Measurements from ENCODE around the gene ABTB2. TPM values are rescaled to one million over a fixed set of nuclear protein-coding genes. Genes with fewer than 3 reads are reported as not detected.

Gene ABTB2
- total RNA-seq, 2 donors from 2014 or later, result 2.1 to 4.3 TPM

GRCh38 chr11:34226210-34226609 is 131.6 kb downstream of the ABTB2 start:
- 83 to 88% methylated on average over 1 of the region's 1 CpG for WGBS, 2 donors
- ATAC-seq, result no peak
- Histone ChIP-seq H3K27me3 (no peaks in the 10 kb centered on the region), H3K4me3 (no peak overlapping the region), H3K4me1 (peaks cover 3% of the 10 kb centered on the region), H3K36me3 (replicated peaks in 1 of 2; ENCODE audit: insufficient read depth in 1 of 2, low read depth in 2 of 2) (no peaks in the 10 kb centered on the region), H3K9me3 (no peaks in the 10 kb centered on the region), H3K27ac (no peak overlapping the region)
- intact Hi-C loops (cut with DNase I), result no loop called here
- no peak for TF ChIP-seq POLR2A (IDR thresholded peaks at IDR 0.05)
- no peak for TF ChIP-seq CTCF (IDR thresholded peaks at IDR 0.05)
- no peak for DNase-seq

GRCh38 chr11:34225091-34225490 is 132.7 kb downstream of the ABTB2 start:
- no peaks in the 10 kb centered on the region for H3K9me3 ChIP-seq
- peaks cover 3% of the 10 kb centered on the region for H3K4me1 ChIP-seq
- intact Hi-C loops (cut with DNase I), result no loop called here
- no peaks in the 10 kb centered on the region for H3K27me3 ChIP-seq
- no peaks in the 10 kb centered on the region for H3K36me3 ChIP-seq (replicated peaks in 1 of 2; ENCODE audit: insufficient read depth in 1 of 2, low read depth in 2 of 2)
- no peak for DNase-seq
- ATAC-seq, result no peak
- 88 to 90% methylated on average over 10 of the region's 10 CpGs for WGBS, 2 donors
- TF ChIP-seq CTCF (IDR thresholded peaks at IDR 0.05) (no peak), POLR2A (IDR thresholded peaks at IDR 0.05) (no peak)
- no peak overlapping the region for H3K4me3 ChIP-seq
- H3K27ac ChIP-seq, result no peak overlapping the region

- TF ChIP-seq POLR2A (IDR thresholded peaks at IDR 0.05), result no peak
- DNase-seq (no peak), ATAC-seq (no peak)
- no peak overlapping the region for H3K27ac ChIP-seq
- no peaks in the 10 kb centered on the region for H3K27me3 ChIP-seq
- H3K36me3 ChIP-seq (replicated peaks in 1 of 2; ENCODE audit: insufficient read depth in 1 of 2, low read depth in 2 of 2), result no peaks in the 10 kb centered on the region
- intact Hi-C loops (cut with DNase I), result no loop called here
- 77 to 81% methylated on average over 5 of the region's 5 CpGs for WGBS, 2 donors
- H3K4me1 ChIP-seq, result peaks cover 3% of the 10 kb centered on the region
- H3K9me3 ChIP-seq, result no peaks in the 10 kb centered on the region
- H3K4me3 ChIP-seq, result no peak overlapping the region
Measured at GRCh38 chr11:34224434-34224966, 133.3 kb downstream of the ABTB2 start.

GRCh38 chr11:34223907-34224306 is 133.9 kb downstream of the ABTB2 start:
- Histone ChIP-seq H3K9me3 (no peaks in the 10 kb centered on the region), H3K27me3 (no peaks in the 10 kb centered on the region), H3K27ac (no peak overlapping the region), H3K4me3 (no peak overlapping the region), H3K4me1 (peaks cover 3% of the 10 kb centered on the region), H3K36me3 (replicated peaks in 1 of 2; ENCODE audit: insufficient read depth in 1 of 2, low read depth in 2 of 2) (no peaks in the 10 kb centered on the region)
- TF ChIP-seq POLR2A (IDR thresholded peaks at IDR 0.05) (no peak), CTCF (IDR thresholded peaks at IDR 0.05) (no peak)
- 86 to 97% methylated on average over 2 of the region's 2 CpGs for WGBS, 2 donors
- DNase-seq (no peak), ATAC-seq (no peak)
- intact Hi-C loops (cut with DNase I), result no loop called here

GRCh38 chr11:34223021-34223813 is 134.6 kb downstream of the ABTB2 start:
- no peaks in the 10 kb centered on the region for H3K9me3 ChIP-seq
- DNase-seq, result peak; percentile 19 to 53 (median 44)
- intact Hi-C loops (cut with DNase I), result no loop called here
- H3K27me3 ChIP-seq, result no peaks in the 10 kb centered on the region
- peak; percentile 69 for ATAC-seq
- H3K4me3 ChIP-seq, result no peak overlapping the region
- peak overlapping the region in 1 of 4 donors; percentile 33 for H3K27ac ChIP-seq
- H3K4me1 ChIP-seq, result peaks cover 3% of the 10 kb centered on the region
- WGBS, 2 donors, result 73 to 76% methylated on average over 17 of the region's 17 CpGs
- TF ChIP-seq CTCF (IDR thresholded peaks at IDR 0.05) (no peak), POLR2A (IDR thresholded peaks at IDR 0.05) (no peak)
- H3K36me3 ChIP-seq (replicated peaks in 1 of 2; ENCODE audit: insufficient read depth in 1 of 2, low read depth in 2 of 2), result no peaks in the 10 kb centered on the region

All from body of pancreas (tissue), 4 donors.